Esophagus muscularis mucosa (tissue), 4 donors: Measurements from ENCODE around the gene ERC2. TPM values are rescaled to one million over a fixed set of nuclear protein-coding genes. Genes with fewer than 3 reads are reported as not detected.

Experiments
- DNase-seq: peaks from one replicate; pipeline ENCODE4 v3.0.0-alpha.2; 2017; ENCODE audit errors: extremely low spot score
- H3K27ac ChIP-seq, 4 donors: fragments of 200-600 bp; sonication (generic); replicated peaks in 1 of 4; 1 replicate in 3 of 4; 2 replicates in 1 of 4; pipeline ENCODE4 v1.5.1; 2016 to 2019; ENCODE audit warnings: mild to moderate bottlenecking in 1 of 4
- H3K27me3 ChIP-seq, 4 donors: fragments of 200-600 bp; sonication (generic); one replicate each; pipeline versions ENCODE4 v1.5.1 to v1.6.0; 2016 to 2019
- H3K36me3 ChIP-seq, 4 donors: fragments of 200-600 bp; sonication (generic); one replicate each; pipeline ENCODE4 v1.5.1; 2016 to 2019
- H3K4me1 ChIP-seq, 4 donors: fragments of 200-600 bp; sonication (generic); one replicate each; pipeline ENCODE4 v1.5.1; 2016 to 2019
- H3K4me3 ChIP-seq, 4 donors: fragments of 200-600 bp; sonication (generic); 1 replicate in 2 of 4; 2 replicates in 2 of 4; pipeline ENCODE4 v1.5.1; 2016 to 2019; ENCODE audit warnings: mild to moderate bottlenecking in 4 of 4, moderate library complexity in 1 of 4
- H3K9me3 ChIP-seq, 4 donors: fragments of 200-600 bp; sonication (generic); 1 replicate in 3 of 4; 2 replicates in 1 of 4; pipeline ENCODE4 v1.5.1; 2016 to 2019
- EP300 ChIP-seq: sonication (generic); formaldehyde crosslinking; IDR thresholded peaks from one replicate; pipeline ENCODE4 v1.6.1; 2017; ENCODE audit warnings: antibody characterized with exemption
- POLR2A ChIP-seq: fragments of 450-650 bp; IDR thresholded peaks from one replicate; pipeline ENCODE4 v1.6.1; 2017; ENCODE audit warnings: antibody characterized with exemption, moderate library complexity, mild to moderate bottlenecking, low read depth
- POLR2AphosphoS5 ChIP-seq, 2 donors: sonication (generic); formaldehyde crosslinking; IDR thresholded peaks; one replicate each; pipeline ENCODE4 v1.6.1; 2017; ENCODE audit warnings: antibody characterized with exemption in 2 of 2
- WGBS: methylation state at CpG from one replicate; pipeline ENCODE4 v1.1.5; 2018; 5-methylcytosine and 5-hydroxymethylcytosine counted together
- intact Hi-C: fragments of 100-400 bp; cut with DNase I; formaldehyde crosslinking; loops from one replicate; pipeline ENCODE4 v1.15.1; 2023
- total RNA-seq, 4 donors: library from RNA; depleted of rRNA; stranded (reverse); fragments of >200 nt; gene quantifications; one replicate each; pipeline versions ENCODE4 v1.1.0 to v1.2.1, GENCODE V29; 2016
- TF ChIP-seq, protein P1 (sequence below), 3 experiments: fragments of 200-600 bp in 2 of 3; fragments of 450-650 bp in 1 of 3; sonication (generic) in 2 of 3; IDR thresholded peaks; one replicate each; pipeline ENCODE4 v1.5.1; 2017 to 2019; ENCODE audit warnings: antibody characterized with exemption in 3 of 3, mild to moderate bottlenecking in 2 of 3, moderate library complexity in 1 of 3

Gene ERC2
- total RNA-seq, 4 donors from 2014 or later, result 0.42 to 2.0 (median 1.5) TPM

DNA sequence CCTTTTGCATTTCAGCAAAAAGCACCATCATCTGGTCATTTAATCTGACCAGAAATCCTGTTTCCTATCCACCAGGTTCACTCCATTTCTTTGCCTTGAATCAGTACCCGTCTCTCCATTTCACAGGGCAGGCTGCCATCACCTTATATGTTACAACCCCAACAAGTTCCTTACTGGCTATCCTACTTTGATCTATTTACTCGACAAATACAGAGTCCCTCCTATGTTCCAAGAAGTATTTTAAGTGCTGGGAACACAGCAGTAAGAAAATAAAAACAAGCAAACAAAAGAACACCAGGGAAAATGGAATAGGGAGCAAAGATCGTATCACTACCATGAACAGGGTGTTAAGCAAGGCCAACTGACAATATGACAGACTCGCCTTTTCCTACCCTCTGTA lies 685.9 kb downstream of the ERC2 start:
- Histone ChIP-seq H3K4me3 (no peak overlapping the region), H3K9me3 (no peaks in the 10 kb centered on the region), H3K36me3 (no peaks in the 10 kb centered on the region), H3K27ac (no peak overlapping the region), H3K27me3 (no peaks in the 10 kb centered on the region), H3K4me1 (no peaks in the 10 kb centered on the region)
- intact Hi-C loops, result no loop called here
- WGBS, result 83% methylated on average over 4 of the region's 4 CpGs
- DNase-seq, result peak; percentile 37
- TF ChIP-seq POLR2A, result no peak
- TF ChIP-seq POLR2AphosphoS5 (IDR thresholded peaks at IDR 0.05), result no peak
- TF ChIP-seq, protein P1, sequence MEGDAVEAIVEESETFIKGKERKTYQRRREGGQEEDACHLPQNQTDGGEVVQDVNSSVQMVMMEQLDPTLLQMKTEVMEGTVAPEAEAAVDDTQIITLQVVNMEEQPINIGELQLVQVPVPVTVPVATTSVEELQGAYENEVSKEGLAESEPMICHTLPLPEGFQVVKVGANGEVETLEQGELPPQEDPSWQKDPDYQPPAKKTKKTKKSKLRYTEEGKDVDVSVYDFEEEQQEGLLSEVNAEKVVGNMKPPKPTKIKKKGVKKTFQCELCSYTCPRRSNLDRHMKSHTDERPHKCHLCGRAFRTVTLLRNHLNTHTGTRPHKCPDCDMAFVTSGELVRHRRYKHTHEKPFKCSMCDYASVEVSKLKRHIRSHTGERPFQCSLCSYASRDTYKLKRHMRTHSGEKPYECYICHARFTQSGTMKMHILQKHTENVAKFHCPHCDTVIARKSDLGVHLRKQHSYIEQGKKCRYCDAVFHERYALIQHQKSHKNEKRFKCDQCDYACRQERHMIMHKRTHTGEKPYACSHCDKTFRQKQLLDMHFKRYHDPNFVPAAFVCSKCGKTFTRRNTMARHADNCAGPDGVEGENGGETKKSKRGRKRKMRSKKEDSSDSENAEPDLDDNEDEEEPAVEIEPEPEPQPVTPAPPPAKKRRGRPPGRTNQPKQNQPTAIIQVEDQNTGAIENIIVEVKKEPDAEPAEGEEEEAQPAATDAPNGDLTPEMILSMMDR (IDR thresholded peaks at IDR 0.05), result no peak
- TF ChIP-seq EP300, result no peak

DNA sequence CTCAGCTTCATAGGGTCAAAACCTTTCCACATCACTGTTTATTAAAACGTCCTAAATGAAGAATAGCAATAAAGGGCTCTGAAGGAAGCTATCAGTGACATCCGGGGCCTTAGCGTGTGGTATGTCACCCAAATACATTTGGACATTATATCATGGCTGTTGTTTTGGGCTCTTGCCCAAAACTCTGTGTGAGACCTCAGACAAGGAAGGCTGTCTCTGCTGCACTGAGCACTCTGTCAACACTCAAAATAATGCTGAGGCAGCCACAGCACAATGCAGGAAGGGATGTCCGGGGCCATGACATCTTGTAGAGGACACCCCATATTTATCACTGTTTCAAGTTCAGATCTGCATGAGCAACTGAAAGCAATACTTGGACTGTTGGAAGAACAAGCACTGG lies 687.4 kb downstream of the ERC2 start:
- TF ChIP-seq POLR2AphosphoS5 (IDR thresholded peaks at IDR 0.05) (no peak), EP300 (no peak), POLR2A (no peak)
- TF ChIP-seq, protein P1 (IDR thresholded peaks at IDR 0.05), result no peak
- no peak for DNase-seq
- H3K27me3 ChIP-seq, result no peaks in the 10 kb centered on the region
- intact Hi-C loops, result no loop called here
- no peak overlapping the region for H3K4me3 ChIP-seq
- H3K36me3 ChIP-seq, result no peaks in the 10 kb centered on the region
- no peaks in the 10 kb centered on the region for H3K9me3 ChIP-seq
- WGBS, result 68% methylated on average over 4 of the region's 4 CpGs
- no peaks in the 10 kb centered on the region for H3K4me1 ChIP-seq
- H3K27ac ChIP-seq, result no peak overlapping the region

DNA sequence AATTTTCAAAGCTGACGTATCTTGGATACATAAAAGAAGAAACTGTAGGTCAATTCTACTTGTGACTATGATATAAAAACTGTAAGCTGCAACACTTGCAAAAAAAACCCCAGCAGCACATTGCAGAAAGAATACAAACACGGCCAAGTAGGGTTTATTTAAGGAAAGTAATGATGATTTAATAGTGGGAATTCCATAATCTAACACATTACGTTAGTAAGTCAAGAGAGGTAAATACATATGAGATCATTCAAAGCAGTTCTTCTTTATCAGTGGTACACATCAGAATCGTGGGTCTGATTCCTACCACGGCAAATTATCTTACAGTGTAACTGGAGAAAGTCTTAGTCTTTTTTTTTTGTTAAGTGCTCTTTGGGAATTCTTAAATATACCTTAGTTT lies 688.7 kb downstream of the ERC2 start:
- WGBS, result 66% methylated on average over 5 of the region's 5 CpGs
- Histone ChIP-seq H3K4me1 (no peaks in the 10 kb centered on the region), H3K4me3 (no peak overlapping the region), H3K27ac (no peak overlapping the region), H3K9me3 (no peaks in the 10 kb centered on the region), H3K27me3 (no peaks in the 10 kb centered on the region), H3K36me3 (no peaks in the 10 kb centered on the region)
- intact Hi-C loops, result no loop called here
- TF ChIP-seq EP300, result no peak
- TF ChIP-seq, protein P1 (IDR thresholded peaks at IDR 0.05), result no peak
- no peak for TF ChIP-seq POLR2AphosphoS5 (IDR thresholded peaks at IDR 0.05)
- TF ChIP-seq POLR2A, result no peak
- DNase-seq, result no peak

DNA sequence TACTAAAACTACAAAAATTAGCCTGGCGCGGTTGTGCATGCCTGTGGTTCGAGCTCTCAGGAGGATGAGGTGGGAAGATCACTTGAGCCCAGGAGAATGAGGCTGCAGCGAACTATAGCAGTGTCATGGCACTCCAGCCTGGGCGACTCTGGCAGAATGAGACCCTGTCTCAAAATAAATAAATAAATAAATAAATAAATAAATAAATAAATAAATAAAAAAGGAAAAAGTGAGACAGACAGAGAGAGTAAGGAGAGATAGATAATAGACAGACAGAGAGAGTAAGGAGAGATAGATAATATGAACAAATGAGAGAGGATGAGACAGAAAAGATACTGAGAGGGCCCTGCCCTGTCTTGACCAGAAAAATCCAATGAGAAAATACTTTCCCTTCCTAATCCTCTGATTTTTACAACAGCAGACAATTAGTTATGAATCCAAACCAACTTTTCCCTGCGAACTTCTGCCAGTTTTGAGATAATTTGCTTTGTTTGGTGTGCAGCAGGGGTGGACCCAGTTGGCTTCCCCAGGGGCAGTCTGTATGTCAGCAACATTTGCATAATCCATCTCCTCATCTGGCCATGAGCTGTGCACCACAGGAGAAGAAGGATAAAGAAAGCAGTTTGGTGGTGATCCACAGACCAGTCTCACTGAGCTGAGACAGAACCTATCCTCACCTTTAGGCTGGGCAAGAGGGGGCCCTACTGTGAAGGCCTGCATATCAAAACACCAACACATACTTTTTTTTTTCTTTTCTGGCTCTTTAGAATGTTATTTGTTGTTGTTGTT lies 692.7 kb downstream of the ERC2 start:
- H3K4me3 ChIP-seq, result no peak overlapping the region
- no peaks in the 10 kb centered on the region for H3K27me3 ChIP-seq
- H3K9me3 ChIP-seq, result no peaks in the 10 kb centered on the region
- no peaks in the 10 kb centered on the region for H3K36me3 ChIP-seq
- no peak for DNase-seq
- WGBS, result 90% methylated on average over 6 of the region's 6 CpGs
- intact Hi-C loops, result no loop called here
- H3K27ac ChIP-seq, result no peak overlapping the region
- TF ChIP-seq, protein P1 (IDR thresholded peaks at IDR 0.05), result no peak
- no peak for TF ChIP-seq EP300
- H3K4me1 ChIP-seq, result no peaks in the 10 kb centered on the region

DNA sequence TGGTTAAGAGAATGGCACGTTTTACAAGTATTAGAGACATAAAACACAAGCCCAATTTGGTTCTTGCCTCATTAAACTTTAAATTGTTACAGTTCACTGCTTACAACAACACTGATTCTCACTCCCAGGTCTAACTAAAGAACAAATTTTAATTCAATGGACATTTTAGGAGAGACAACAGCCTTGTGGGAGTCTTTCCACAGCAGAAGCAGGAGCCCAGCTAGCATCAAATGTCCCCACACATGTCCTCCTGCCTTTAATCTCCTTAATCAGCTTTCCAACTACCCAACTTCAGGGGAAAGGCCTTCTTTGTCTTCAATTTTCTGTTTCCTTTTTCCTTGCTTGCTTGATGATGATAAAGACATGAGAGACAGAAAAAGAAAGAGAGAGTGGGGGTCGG lies 693.4 kb downstream of the ERC2 start:
- intact Hi-C loops, result no loop called here
- no peaks in the 10 kb centered on the region for H3K9me3 ChIP-seq
- H3K4me1 ChIP-seq, result no peaks in the 10 kb centered on the region
- H3K4me3 ChIP-seq, result no peak overlapping the region
- no peak for DNase-seq
- no peaks in the 10 kb centered on the region for H3K27me3 ChIP-seq
- TF ChIP-seq POLR2A, result no peak
- TF ChIP-seq, protein P1 (IDR thresholded peaks at IDR 0.05), result no peak
- TF ChIP-seq POLR2AphosphoS5 (IDR thresholded peaks at IDR 0.05), result no peak
- TF ChIP-seq EP300, result no peak
- H3K36me3 ChIP-seq, result no peaks in the 10 kb centered on the region
- WGBS, result 87% methylated on average over 2 of the region's 2 CpGs
- no peak overlapping the region for H3K27ac ChIP-seq
